Muscle of arm (tissue), 12 donors: ENCODE data around the gene GHRH. TPM values are rescaled to one million over a fixed set of nuclear protein-coding genes. Genes with fewer than 3 reads are reported as not detected.

Source experiments
- DNase-seq: peaks from one replicate; pipeline ENCODE4 v3.0.0-alpha.2; 2013
- polyA plus RNA-seq, 12 donors: library from polyadenylated mRNA; unstranded; fragments of 120-200 nt; gene quantifications; one replicate each; pipeline ENCODE4 v1.2.1, GENCODE V29; 2013; ENCODE audit not compliant: insufficient read length in 12 of 12

GHRH gene
- polyA plus RNA-seq, 12 donors = not detected

GRCh38 chr20:37263686-37264085, 2.1 kb upstream of the GHRH start:
- DNase-seq = no peak

DNA sequence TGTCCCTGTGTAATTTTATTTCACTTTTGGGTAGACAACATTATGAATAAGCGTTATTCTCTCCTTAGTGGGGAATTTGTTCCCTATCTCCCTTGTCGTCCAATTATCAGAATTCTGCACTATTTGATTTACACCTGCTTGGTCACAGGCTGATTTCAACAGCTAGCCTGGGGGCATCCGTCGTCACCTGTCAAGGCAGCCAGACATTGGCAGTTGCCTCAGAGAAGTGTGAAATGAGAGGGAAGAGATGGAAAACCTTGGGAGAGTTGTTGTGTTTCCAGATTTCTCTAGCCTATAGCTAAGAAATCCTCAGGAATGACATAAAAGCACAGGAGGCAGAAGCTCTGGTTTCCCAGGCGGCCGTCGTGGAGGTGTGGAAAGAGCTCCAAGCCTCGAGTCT, 891 bp upstream of the GHRH start:
- no peak for DNase-seq

GRCh38 chr20:37260923-37261322, 691 bp downstream of the GHRH start:
- no peak for DNase-seq

DNA sequence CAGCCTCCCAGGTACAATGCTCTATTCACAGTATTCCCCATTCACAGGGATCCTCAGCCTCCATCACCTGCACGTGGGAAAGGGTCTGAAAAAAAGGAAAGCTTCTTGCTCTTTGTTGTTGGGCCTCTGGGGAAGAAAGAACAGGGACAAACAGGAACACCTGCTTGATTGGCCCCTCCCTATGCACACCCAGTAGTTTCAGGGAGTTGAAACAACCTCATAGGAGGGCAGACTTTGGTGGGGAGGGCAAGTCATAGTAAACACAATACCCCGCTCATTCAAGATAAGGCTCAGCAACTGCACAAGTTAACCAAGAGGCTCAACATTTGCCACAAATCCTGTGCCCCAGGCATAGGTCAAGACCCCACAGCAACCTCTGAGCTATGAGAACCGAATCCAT, 1.7 kb downstream of the GHRH start:
- no peak for DNase-seq

DNA sequence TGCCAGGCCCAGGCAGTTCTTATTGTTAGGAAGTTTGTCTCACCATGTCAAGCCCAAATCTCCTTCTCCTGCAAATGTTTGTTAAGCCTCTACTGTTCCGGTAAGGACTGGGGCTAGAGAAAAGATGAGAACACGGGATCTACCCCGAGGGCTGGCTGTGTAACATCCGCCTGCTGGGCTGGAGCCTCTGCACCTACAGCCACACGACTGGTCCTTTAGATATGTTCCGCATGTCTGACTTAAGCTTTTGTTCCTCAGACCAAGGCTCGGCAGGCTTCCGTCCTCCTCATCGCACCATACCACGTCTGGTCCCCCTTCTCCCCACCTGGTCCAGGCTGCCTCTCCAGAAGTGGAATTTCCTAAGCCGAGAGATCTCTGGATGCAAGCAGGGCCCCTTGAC, 2.6 kb downstream of the GHRH start:
- no peak for DNase-seq

DNA sequence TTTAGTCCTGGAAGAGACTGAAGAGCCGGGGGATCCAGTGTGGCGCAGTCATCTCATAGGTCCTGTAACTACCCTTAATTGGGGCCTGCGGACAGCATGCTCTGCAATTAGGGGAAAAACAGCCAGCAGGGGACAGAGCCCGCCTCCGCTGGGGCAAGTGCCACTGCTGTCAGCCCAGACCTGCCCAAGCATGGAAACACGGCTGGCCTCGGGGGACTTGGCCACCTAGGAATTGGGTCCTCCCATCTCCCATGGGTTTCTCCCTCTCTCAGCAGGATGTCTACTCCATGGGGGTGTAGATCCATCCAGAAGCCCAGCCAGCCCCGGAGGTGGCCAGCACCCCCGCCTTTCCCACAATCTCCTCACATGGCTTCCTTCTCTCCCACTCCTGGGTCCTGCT, 3.6 kb downstream of the GHRH start:
- DNase-seq = no peak

GRCh38 chr20:37257530-37257929, 4.1 kb downstream of the GHRH start:
- DNase-seq = no peak

DNA sequence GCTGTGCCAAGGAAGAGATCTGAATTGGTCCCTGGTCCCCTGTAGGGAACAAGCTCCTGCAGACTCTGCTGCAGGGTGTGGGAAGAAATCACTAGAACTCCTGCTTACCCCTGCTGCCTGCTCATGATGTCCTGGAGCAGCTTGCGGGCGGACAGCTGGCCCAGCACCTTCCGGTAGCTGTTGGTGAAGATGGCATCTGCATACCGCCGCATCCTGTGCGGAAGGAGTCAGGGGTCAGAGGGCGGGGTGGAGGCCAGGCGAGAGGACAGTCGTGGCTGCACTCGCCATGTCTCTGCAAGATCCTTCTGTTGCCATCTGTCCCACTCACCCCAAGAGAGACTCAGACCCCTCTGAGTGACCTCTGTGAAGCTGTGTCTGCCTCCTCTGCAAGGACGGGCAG, 5.3 kb downstream of the GHRH start:
- no peak for DNase-seq

DNA sequence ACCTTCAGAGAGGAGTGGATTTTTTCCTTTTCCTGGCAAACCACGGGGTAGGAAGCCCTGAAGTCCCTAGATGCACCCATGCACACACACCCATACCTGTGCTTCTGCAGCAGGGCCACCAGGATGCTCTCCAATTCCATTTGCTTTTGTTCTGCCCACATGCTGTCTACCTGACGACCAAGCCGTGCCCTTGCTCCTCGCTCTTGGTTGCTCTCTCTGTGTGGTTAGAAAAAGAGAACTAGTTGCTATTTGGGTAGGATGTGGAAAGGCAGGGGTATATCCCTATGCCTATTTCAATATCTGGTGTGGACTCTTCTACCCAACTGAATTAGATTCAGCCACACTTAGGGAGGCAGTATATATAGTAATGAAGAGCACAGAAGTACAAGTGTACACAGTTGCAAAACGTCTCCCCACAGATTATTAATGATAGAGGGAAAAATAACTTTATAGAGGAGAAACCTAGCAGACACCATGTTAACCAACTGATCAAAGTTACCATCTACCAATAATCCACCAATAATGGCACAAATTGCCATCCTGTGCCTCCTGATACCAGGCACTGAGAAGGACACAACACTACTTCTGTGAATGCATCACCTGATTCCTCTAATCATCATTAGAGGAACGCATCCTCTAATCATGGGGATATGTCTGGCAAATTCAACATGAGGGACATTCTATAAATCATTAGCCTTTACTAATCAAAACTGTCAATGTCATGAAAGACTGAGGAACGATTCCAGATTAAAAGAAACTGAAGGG, 7.3 kb downstream of the GHRH start:
- no peak for DNase-seq

DNA sequence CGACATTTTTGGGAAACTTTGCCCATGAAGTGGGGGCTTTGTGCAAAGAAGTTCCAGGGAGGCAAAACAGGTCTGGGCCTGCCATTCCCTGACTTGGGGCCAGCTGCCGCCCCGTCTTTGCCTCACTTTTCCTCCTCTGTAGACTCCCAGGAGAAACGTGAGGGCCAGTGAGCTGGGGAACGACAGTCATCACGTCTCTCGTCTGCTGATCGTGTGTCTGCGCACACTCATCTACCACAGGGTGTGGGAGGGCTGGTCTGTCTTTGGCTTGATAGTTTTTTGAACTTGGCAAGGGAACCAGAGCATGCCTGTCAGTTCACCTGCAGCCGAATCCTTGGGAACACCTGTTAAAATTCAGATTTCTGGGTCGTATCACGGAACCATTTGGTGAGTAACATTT, 8.5 kb downstream of the GHRH start:
- no peak for DNase-seq

- DNase-seq = no peak
These were observed 9.7 kb downstream of the GHRH start for GRCh38 chr20:37251825-37252477.

DNA sequence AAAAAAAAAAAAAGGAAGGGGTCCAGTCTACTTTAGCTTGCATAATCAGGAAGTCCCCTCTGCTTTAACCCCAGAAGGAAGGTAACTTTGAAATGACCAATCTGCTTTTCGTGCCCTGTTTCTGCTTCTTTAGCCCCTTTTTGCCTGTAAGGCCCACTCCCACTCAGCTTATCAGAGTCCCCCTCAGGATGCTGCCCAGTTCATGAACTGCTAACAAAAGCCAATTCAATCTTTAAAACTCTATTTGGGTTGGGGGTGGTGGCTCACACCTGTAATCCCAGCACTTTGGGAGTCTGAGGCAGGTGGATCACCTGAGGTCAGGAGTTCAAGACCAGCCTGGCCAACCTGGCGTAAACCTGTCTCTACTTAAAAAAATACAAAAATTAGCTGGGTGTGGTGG, 12.3 kb downstream of the GHRH start:
- no peak for DNase-seq

DNA sequence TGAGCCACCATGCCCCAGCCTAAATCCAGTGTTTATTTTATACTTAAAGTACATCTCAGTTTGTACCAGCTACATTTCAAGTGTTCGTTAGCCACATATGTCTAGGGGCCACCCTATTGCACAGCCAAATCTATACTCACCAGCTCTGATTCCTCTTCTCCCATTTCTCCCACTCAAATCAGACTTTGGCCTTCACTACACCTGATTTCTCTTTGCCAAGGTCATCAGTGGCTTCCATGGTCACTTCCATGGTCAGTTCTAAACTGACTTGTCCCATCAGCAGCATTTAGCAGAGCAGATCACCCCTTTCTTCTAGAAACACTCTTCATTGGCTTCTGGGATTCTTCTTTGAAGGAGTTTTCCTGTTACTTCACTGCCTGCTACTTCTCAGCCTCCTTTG, 14.1 kb downstream of the GHRH start:
- no peak for DNase-seq

GRCh38 chr20:37246736-37247135, 14.9 kb downstream of the GHRH start:
- no peak for DNase-seq

DNA sequence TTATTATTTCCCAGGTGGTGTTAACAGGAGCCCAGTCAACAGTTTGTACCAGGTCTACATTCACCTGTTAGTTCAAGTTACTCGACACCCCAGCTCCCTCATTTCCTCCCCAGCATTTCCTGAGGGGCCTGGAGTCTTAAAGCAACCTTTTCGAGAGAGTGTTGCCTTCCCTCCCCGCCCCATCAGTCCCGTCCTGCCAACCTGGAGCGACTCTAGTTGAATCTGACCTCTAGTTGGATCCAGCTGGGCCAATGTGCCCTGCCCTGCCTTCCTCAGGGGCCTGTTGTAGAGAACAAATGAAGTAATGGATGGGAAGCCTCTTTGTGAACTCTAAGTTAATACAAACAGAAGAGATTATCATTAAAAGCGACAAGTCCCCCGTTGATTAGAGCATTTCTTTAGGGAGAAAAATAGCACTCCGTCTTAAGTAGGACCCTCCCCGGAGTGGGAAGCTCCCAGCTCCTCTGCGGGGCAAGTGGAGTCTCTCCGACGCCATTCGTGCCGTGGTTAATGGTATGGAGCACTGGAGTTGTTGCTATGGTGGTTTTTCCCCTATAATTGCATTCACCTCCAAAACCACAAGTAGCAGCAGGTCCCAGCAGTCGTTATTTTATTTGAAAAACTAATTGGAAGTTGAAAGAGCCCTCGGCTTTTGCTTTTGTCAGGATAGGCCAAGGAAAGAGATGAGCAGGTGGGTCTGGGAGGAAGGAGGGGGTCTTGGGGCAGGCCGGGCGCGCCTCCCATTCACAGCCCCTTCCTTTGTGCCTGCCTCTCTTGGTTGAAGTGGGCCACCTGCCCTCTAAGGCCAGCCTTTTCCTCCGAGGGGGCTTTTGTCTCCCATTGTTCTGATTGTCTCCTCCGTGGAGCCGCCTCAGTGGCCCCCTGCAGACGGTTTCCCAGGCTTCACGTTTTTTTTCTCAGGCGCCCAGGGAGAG, 16.1 kb downstream of the GHRH start:
- no peak for DNase-seq

DNA sequence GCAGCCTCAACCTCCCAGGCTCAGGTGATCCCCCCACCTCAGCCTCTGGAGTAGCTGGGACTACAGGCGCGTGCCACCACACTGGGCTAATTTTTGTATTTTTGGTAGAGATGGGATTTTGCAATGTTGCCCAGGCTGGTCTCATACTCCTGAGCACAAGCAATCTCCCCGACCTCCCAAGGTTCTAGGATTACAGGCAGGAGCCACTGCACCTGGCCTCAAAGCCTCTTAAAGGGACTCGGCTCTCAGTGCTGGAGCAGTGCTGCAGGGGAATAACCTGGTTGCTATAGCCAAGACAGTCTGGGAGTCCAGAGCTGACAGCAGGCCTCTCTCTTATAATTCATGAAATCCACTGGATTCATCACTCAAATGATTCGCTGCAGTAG, 17.0 kb downstream of the GHRH start:
- no peak for DNase-seq

DNA sequence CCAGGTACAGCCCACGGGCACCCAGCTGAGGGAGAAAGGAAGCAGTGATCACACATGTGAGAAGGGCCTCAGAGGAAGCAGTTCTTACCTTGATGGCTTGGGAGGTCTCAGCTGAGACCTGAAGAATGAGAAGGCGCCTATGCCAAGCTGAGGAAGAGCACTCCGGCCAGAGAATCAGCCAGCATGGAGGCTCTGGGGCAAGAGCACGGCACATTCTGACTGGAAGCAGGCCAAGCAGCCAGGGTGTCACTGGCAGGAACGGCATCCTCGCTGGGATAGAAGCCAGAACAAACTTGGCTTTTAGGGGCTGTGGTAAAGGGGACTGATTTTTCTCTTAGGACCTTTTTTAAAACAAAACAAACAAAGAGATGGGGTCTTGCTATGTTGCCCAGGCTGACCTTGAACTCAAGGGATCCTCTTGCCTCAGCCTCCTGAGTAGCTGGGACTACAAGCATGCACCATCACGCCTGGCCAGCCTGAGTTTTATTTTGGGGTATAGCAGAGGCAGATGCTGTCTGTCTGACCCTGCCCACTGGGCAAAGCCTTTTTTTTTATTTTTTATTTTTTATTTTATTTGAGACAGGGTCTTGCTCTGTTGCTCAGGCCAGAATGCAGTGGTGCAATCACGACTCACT, 17.6 kb downstream of the GHRH start:
- DNase-seq = no peak

GRCh38 chr20:37243076-37243936, 18.3 kb downstream of the GHRH start:
- DNase-seq = no peak

GRCh38 chr20:37242503-37242902, 19.1 kb downstream of the GHRH start:
- no peak for DNase-seq

GRCh38 chr20:37240337-37241067, 21.1 kb downstream of the GHRH start:
- no peak for DNase-seq
